IPS-15b (cell line): ENCODE results near the gene ITPR2.

Experiments used
- H3K27me3 ChIP-seq: one replicate; pipeline ENCODE4 v1.6.1; 2013; ENCODE audit warnings: low read length; ENCODE audit not compliant: control insufficient read depth, insufficient read depth
- H3K36me3 ChIP-seq: one replicate; pipeline ENCODE4 v1.6.1; 2013; ENCODE audit warnings: low read length; ENCODE audit not compliant: control insufficient read depth, insufficient read depth
- H3K4me1 ChIP-seq: one replicate; pipeline ENCODE4 v1.6.1; 2013; ENCODE audit warnings: mild to moderate bottlenecking, low read length; ENCODE audit not compliant: control insufficient read depth, insufficient read depth
- H3K4me3 ChIP-seq: one replicate; pipeline ENCODE4 v1.5.1; 2013; ENCODE audit warnings: low read depth, low read length
- H3K9ac ChIP-seq: one replicate; pipeline ENCODE4 v1.6.1; 2013; ENCODE audit warnings: low read depth, mild to moderate bottlenecking, low read length
- H3K9me3 ChIP-seq: one replicate; pipeline ENCODE4 v1.6.1; 2013; ENCODE audit warnings: mild to moderate bottlenecking, low read length; ENCODE audit not compliant: control insufficient read depth, insufficient read depth

Gene ITPR2

GRCh38 chr12:26713885-26714383 is 119.1 kb downstream of the ITPR2 start:
- Histone ChIP-seq H3K4me1 (peaks cover 28% of the 10 kb centered on the region), H3K9me3 (no peaks in the 10 kb centered on the region), H3K9ac (no peak overlapping the region), H3K36me3 (no peaks in the 10 kb centered on the region), H3K4me3 (no peak overlapping the region), H3K27me3 (no peaks in the 10 kb centered on the region)

DNA sequence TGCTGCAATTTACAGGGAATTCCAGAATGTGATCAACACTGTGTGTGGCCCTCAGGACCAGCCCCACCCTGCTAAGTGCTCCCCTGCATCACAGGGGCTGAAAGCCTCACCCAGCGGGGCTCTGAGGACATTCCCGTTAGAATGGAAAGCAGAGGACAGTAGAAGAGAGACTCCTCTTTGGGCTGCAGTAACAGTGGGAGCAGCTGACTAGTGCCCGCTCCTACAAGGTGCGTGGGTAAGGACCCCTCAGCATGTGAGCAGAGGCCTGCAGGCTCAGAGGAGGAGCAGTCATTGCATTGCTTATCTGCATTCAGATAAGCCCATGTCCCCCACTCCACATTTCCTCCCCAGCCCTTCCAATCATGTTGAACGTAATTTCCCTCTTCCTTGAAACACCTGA is 120.1 kb downstream of the ITPR2 start:
- H3K4me3 ChIP-seq: no peak overlapping the region
- H3K4me1 ChIP-seq: peaks cover 28% of the 10 kb centered on the region
- H3K9me3 ChIP-seq: no peaks in the 10 kb centered on the region
- H3K27me3 ChIP-seq: no peaks in the 10 kb centered on the region
- H3K36me3 ChIP-seq: no peaks in the 10 kb centered on the region
- H3K9ac ChIP-seq: no peak overlapping the region

DNA sequence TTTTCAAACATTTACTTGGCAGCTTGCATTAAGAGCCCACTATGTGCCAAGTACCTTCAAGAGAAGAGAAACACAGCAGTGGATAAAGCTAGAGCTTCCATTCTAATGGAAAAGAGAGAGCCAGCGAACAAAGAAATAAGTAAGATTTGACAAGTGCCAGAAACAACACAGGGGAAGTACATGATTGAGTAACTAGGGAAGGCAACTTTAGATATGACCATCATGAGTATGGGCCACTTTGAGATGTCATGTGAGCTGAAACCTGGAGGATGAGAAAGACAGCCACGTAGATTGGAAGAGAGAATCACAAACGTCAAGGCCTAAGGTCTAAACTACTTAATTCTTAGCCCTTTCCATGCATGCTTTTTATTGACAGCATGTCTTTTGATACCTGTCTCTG is 121.4 kb downstream of the ITPR2 start:
- Histone ChIP-seq H3K27me3 (no peaks in the 10 kb centered on the region), H3K4me3 (no peak overlapping the region), H3K36me3 (no peaks in the 10 kb centered on the region), H3K9ac (no peak overlapping the region), H3K4me1 (peaks cover 28% of the 10 kb centered on the region), H3K9me3 (no peaks in the 10 kb centered on the region)

DNA sequence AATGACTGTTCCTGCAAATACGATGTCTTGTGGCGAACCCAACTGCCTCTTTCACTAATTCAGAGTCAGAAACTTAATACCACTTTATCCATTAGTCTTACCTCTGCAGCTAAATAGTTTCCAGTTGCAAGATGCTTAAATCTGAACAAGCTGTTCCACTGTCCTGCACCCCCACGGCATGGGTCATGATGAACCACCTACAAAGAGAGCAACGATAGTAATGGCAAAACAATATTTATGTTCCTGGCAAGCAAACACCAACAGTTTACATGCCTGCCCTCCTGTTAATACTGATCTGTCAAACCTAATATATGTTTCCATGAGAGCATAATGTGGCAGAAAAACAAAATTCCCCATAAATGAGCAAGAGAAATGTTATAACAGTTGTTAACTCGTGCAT is 121.9 kb downstream of the ITPR2 start:
- H3K4me3 ChIP-seq: no peak overlapping the region
- H3K36me3 ChIP-seq: no peaks in the 10 kb centered on the region
- no peaks in the 10 kb centered on the region for H3K9me3 ChIP-seq
- peaks cover 28% of the 10 kb centered on the region for H3K4me1 ChIP-seq
- no peak overlapping the region for H3K9ac ChIP-seq
- H3K27me3 ChIP-seq: no peaks in the 10 kb centered on the region

DNA sequence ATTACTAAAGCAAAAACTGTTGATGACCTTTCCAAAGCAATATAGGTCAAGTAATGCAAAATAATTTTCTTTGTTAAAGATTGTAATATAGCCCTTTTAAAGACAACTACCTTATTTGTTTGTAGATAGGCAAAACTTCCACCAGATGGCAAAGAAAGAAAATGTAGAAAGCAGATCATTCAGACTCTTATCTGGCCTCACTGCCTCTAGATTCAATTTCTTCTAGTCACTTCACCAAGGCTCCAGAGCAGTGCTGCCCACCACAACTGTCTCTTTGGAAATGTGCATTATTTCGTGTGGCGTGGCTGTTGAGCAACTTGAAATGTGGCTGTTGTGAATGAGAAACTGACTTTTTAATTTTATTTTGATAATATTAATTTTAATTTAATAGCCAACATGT is 127.1 kb downstream of the ITPR2 start:
- Histone ChIP-seq H3K9ac (no peak overlapping the region), H3K27me3 (no peaks in the 10 kb centered on the region), H3K36me3 (no peaks in the 10 kb centered on the region), H3K9me3 (no peaks in the 10 kb centered on the region), H3K4me3 (no peak overlapping the region), H3K4me1 (peaks cover 11% of the 10 kb centered on the region)

GRCh38 chr12:26704684-26705460 is 128.1 kb downstream of the ITPR2 start:
- no peaks in the 10 kb centered on the region for H3K9me3 ChIP-seq
- H3K27me3 ChIP-seq: no peaks in the 10 kb centered on the region
- no peak overlapping the region for H3K9ac ChIP-seq
- H3K4me1 ChIP-seq: peaks cover 6% of the 10 kb centered on the region
- H3K4me3 ChIP-seq: no peak overlapping the region
- no peaks in the 10 kb centered on the region for H3K36me3 ChIP-seq

DNA sequence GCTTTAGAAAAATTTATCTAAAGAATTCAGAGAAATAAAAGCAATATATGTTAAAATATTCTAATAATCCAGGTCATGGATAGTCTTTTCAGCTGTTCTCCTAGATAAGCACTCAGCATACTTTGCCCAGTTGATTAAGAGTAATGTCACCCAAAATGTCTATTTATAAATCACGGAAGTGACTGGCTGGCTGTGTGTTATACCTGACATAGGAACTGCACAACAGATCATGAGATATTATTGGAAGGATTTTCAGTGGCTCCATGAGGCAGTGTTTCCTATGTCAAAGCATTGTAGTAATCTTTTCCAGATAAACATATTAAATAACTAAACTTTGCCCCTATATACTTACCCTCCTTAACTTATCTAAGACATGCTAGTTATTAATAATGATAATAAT is 128.8 kb downstream of the ITPR2 start:
- H3K36me3 ChIP-seq: no peaks in the 10 kb centered on the region
- H3K9ac ChIP-seq: no peak overlapping the region

DNA sequence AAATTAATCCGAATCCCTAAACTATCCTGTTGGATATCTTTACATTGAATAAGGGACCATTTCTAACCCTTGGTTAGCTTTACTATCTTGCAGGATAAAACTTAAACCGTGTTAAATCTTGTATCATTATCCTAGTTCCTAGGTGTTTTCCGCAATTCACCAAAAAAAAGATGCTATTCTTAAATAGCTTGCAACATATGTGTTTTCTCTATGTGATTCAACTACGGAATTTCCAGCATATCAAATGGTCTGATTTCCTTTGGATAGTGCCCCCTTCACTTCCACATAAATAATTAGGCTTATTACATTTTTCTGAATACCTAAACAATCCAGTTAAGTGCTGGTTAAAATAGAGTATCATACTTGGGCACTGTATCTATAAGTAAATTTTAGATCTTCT is 130.3 kb downstream of the ITPR2 start:
- no peak overlapping the region for H3K9ac ChIP-seq
- H3K27me3 ChIP-seq: no peaks in the 10 kb centered on the region
- H3K36me3 ChIP-seq: no peaks in the 10 kb centered on the region
- peaks cover 6% of the 10 kb centered on the region for H3K4me1 ChIP-seq
- no peak overlapping the region for H3K4me3 ChIP-seq
- no peaks in the 10 kb centered on the region for H3K9me3 ChIP-seq

More for the DNA sequence above, 128.8 kb downstream of the ITPR2 start:
- Histone ChIP-seq H3K4me1 (peaks cover 6% of the 10 kb centered on the region), H3K4me3 (no peak overlapping the region), H3K9me3 (no peaks in the 10 kb centered on the region), H3K27me3 (no peaks in the 10 kb centered on the region)

- H3K4me1 ChIP-seq: peaks cover 6% of the 10 kb centered on the region
- H3K9me3 ChIP-seq: no peaks in the 10 kb centered on the region
- no peak overlapping the region for H3K9ac ChIP-seq
- H3K27me3 ChIP-seq: no peaks in the 10 kb centered on the region
- H3K36me3 ChIP-seq: no peaks in the 10 kb centered on the region
- H3K4me3 ChIP-seq: no peak overlapping the region
These were observed 131.3 kb downstream of the ITPR2 start for GRCh38 chr12:26701604-26702215.

- Histone ChIP-seq H3K4me3 (no peak overlapping the region), H3K36me3 (no peaks in the 10 kb centered on the region), H3K9ac (no peak overlapping the region), H3K27me3 (no peaks in the 10 kb centered on the region), H3K9me3 (no peaks in the 10 kb centered on the region), H3K4me1 (peaks cover 5% of the 10 kb centered on the region)
These were observed 132.6 kb downstream of the ITPR2 start for GRCh38 chr12:26700430-26700829.

DNA sequence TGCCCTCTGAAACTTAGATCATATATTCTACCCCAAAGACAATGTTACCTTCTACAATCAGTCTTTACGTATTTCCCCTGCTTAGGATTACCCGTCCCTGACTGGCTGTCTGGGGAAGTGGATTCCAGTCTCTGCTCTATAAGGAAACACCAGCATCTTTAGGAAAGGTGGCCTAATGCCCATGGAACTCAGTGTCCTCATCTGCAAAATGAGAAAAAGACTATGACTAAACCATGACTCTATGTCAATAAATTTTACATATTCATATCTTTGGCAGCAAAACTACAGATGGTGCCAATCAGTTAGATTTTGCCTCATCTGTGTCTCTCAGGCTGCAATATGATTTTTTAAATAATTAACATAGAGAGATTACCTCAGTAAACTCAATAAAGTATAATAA is 133.8 kb downstream of the ITPR2 start:
- Histone ChIP-seq H3K36me3 (no peaks in the 10 kb centered on the region), H3K9ac (no peak overlapping the region), H3K9me3 (no peaks in the 10 kb centered on the region), H3K4me3 (no peak overlapping the region), H3K27me3 (no peaks in the 10 kb centered on the region), H3K4me1 (no peaks in the 10 kb centered on the region)

GRCh38 chr12:26698186-26698585 is 134.8 kb downstream of the ITPR2 start:
- H3K9me3 ChIP-seq: no peaks in the 10 kb centered on the region
- H3K4me3 ChIP-seq: no peak overlapping the region
- no peaks in the 10 kb centered on the region for H3K27me3 ChIP-seq
- no peaks in the 10 kb centered on the region for H3K4me1 ChIP-seq
- no peak overlapping the region for H3K9ac ChIP-seq
- H3K36me3 ChIP-seq: no peaks in the 10 kb centered on the region
